Measurements from ENCODE around the gene ARFIP1.
"Not testable (repeated sequence)": the region's sequence is repeated elsewhere in the genome, so short reads cannot be mapped to it uniquely, and the experiment has no call there.

Gene ARFIP1

DNA sequence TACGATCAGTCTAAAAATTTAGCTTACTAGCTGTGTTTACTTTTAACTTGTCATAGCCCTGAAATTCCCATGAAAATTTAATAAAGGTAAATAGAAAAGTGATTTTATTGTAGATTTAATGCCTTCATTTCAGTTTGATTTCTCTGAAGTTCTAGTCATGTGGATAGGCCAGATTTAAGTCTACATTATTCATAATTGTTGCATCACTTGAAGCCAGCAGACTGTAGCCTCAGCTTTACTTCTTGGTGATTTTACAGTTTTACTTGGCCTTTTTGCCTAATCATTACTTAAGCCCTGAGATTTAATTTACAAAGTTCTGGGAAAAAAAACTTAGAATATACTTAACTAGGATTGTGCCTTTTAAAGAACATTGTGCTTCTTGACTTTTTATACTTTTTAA, 82.9 kb downstream of the ARFIP1 start:
- Histone ChIP-seq H3K4ac (ENCODE audit: low read depth, low read length) (no peak overlapping the region), H2BK15ac (replicated peaks; ENCODE audit: low read depth) (no peak overlapping the region), H3K4me2 (ENCODE audit: low read length) (no peak overlapping the region), H3K9ac (ENCODE audit: low read length) (no peak overlapping the region), H3K27me3 (ENCODE audit: insufficient read depth, low read length, poor library complexity) (no peaks in the 10 kb centered on the region), H3K36me3 (ENCODE audit: control insufficient read depth, insufficient read depth, low read length) (no peaks in the 10 kb centered on the region), H2AK5ac (ENCODE audit: low read length) (no peak overlapping the region), H3K18ac (ENCODE audit: low read length) (no peak overlapping the region), H3K23ac (ENCODE audit: low read length) (no peak overlapping the region), H3K4me3 (ENCODE audit: low read length) (no peak overlapping the region), H4K8ac (ENCODE audit: low read depth, low read length) (no peak overlapping the region), H3K56ac (ENCODE audit: low read length) (no peak overlapping the region), H4K5ac (ENCODE audit: low read length) (no peak overlapping the region), H2BK120ac (ENCODE audit: low read depth, low read length) (no peak overlapping the region), H3K27ac (ENCODE audit: low read depth, low read length) (no peak overlapping the region), H3K79me2 (ENCODE audit: control insufficient read depth, insufficient read depth, low read length) (peaks cover 2% of the 10 kb centered on the region), H3K79me1 (ENCODE audit: low read length) (peaks cover 2% of the 10 kb centered on the region), H2BK5ac (ENCODE audit: low read length) (no peak overlapping the region), H3K4me1 (ENCODE audit: control insufficient read depth, low read depth, low read length) (peaks cover 2% of the 10 kb centered on the region)
- no CpG with 5 or more reads among the region's 1 CpG for WGBS (ENCODE audit: extremely low coverage, insufficient coverage, low lambda C conversion rate)
- no peak for DNase-seq

DNA sequence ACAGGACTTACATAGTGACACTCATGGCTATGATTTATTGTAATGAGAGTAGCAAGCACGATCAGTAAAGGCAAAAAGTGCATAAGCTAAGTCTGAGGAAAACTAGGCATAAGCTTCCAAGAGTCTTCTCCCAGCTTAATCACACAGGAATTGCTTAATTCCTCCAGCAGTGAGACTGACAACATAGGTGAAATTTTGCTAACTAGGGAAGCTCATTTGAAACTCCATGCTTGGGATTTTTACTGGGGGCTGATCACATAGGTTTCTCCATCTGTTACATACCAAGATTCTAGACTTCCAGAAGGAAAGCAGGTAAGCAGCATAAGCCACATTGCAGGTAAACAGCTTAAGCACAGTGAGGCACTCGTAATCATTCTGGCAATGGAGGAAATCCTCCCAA, 84.6 kb downstream of the ARFIP1 start:
- no peak overlapping the region for H3K4me3 ChIP-seq (ENCODE audit: low read length)
- H3K18ac ChIP-seq (ENCODE audit: low read length), result no peak overlapping the region
- no peak overlapping the region for H4K5ac ChIP-seq (ENCODE audit: low read length)
- no peak overlapping the region for H3K56ac ChIP-seq (ENCODE audit: low read length)
- no peak overlapping the region for H2BK15ac ChIP-seq (replicated peaks; ENCODE audit: low read depth)
- no peak overlapping the region for H2BK120ac ChIP-seq (ENCODE audit: low read depth, low read length)
- H3K79me1 ChIP-seq (ENCODE audit: low read length), result peaks cover 2% of the 10 kb centered on the region
- no peak overlapping the region for H3K4ac ChIP-seq (ENCODE audit: low read depth, low read length)
- no peaks in the 10 kb centered on the region for H3K79me2 ChIP-seq (ENCODE audit: control insufficient read depth, insufficient read depth, low read length)
- no peaks in the 10 kb centered on the region for H3K27me3 ChIP-seq (ENCODE audit: insufficient read depth, low read length, poor library complexity)
- no peak overlapping the region for H3K4me2 ChIP-seq (ENCODE audit: low read length)
- H4K8ac ChIP-seq (ENCODE audit: low read depth, low read length), result no peak overlapping the region
- H3K36me3 ChIP-seq (ENCODE audit: control insufficient read depth, insufficient read depth, low read length), result no peaks in the 10 kb centered on the region
- DNase-seq, result peak; percentile 34
- no peak overlapping the region for H2AK5ac ChIP-seq (ENCODE audit: low read length)
- H3K4me1 ChIP-seq (ENCODE audit: control insufficient read depth, low read depth, low read length), result peaks cover 2% of the 10 kb centered on the region
- H3K27ac ChIP-seq (ENCODE audit: low read depth, low read length), result no peak overlapping the region
- no peak overlapping the region for H3K9ac ChIP-seq (ENCODE audit: low read length)
- no CpG with 5 or more reads among the region's 2 CpGs for WGBS (ENCODE audit: extremely low coverage, insufficient coverage, low lambda C conversion rate)
- H3K23ac ChIP-seq (ENCODE audit: low read length), result no peak overlapping the region
- no peak overlapping the region for H2BK5ac ChIP-seq (ENCODE audit: low read length)

DNA sequence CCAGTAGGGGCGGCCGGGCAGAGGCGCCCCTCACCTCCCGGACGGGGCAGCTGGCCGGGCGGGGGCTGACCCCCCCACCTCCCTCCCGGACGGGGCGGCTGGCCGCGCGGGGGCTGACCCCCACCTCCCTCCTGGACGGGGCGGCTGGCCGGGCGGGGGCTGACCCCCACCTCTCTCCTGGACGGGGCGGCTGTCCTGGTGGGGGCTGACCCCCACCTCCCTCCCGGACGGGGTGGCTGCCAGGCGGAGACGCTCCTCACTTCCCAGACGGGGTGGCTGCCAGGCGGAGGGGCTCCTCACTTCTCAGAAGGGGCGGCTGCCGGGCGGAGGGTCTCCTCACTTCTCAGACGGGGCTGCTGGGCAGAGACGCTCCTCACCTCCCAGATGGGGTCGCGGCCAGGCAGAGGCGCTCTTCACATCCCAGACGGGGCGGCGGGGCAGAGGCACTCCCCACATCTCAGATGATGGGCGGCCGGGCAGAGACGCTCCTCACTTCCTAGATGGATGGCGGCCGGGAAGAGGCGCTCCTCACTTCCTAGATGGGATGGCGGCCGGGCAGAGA, 86.8 kb downstream of the ARFIP1 start:
- H3K18ac ChIP-seq (ENCODE audit: low read length); H3K4me1 ChIP-seq (ENCODE audit: control insufficient read depth, low read depth, low read length); H3K56ac ChIP-seq (ENCODE audit: low read length); H2BK15ac ChIP-seq (replicated peaks; ENCODE audit: low read depth); H3K4me2 ChIP-seq (ENCODE audit: low read length); H2BK5ac ChIP-seq (ENCODE audit: low read length); DNase-seq; H4K5ac ChIP-seq (ENCODE audit: low read length); H3K27me3 ChIP-seq (ENCODE audit: insufficient read depth, low read length, poor library complexity); H3K79me2 ChIP-seq (ENCODE audit: control insufficient read depth, insufficient read depth, low read length); H3K36me3 ChIP-seq (ENCODE audit: control insufficient read depth, insufficient read depth, low read length); H3K79me1 ChIP-seq (ENCODE audit: low read length); H3K23ac ChIP-seq (ENCODE audit: low read length); H3K4ac ChIP-seq (ENCODE audit: low read depth, low read length); H3K27ac ChIP-seq (ENCODE audit: low read depth, low read length); H2AK5ac ChIP-seq (ENCODE audit: low read length); H3K9ac ChIP-seq (ENCODE audit: low read length); H3K4me3 ChIP-seq (ENCODE audit: low read length); H4K8ac ChIP-seq (ENCODE audit: low read depth, low read length); H2BK120ac ChIP-seq (ENCODE audit: low read depth, low read length): not testable (repeated sequence)
- WGBS (ENCODE audit: extremely low coverage, insufficient coverage, low lambda C conversion rate), result no CpG with 5 or more reads among the region's 44 CpGs

DNA sequence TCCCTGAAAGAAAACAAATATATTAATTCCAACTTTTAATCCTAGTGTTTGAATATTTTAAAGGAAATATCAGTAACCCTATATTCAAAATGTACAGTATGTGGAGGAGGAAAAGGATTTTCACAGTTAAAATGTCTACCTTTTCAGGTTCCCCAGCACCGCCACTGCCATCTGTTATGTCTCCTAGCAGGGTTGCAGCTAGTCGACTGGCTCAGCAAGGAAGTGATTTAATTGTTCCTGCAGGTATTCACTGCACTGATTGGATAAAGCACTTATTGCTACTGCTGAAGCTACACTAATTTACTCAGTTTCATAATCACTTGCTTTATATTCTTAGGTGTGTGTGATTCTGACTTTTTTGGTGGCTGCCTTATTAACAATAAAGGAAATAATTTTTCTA, 90.9 kb downstream of the ARFIP1 start:
- H3K56ac ChIP-seq (ENCODE audit: low read length), result no peak overlapping the region
- no peak overlapping the region for H3K27ac ChIP-seq (ENCODE audit: low read depth, low read length)
- H3K4me3 ChIP-seq (ENCODE audit: low read length), result no peak overlapping the region
- no CpG with 5 or more reads among the region's 2 CpGs for WGBS (ENCODE audit: extremely low coverage, insufficient coverage, low lambda C conversion rate)
- no peak overlapping the region for H3K4me2 ChIP-seq (ENCODE audit: low read length)
- no peaks in the 10 kb centered on the region for H3K79me2 ChIP-seq (ENCODE audit: control insufficient read depth, insufficient read depth, low read length)
- no peak overlapping the region for H2BK5ac ChIP-seq (ENCODE audit: low read length)
- H3K18ac ChIP-seq (ENCODE audit: low read length), result no peak overlapping the region
- H4K8ac ChIP-seq (ENCODE audit: low read depth, low read length), result no peak overlapping the region
- H4K5ac ChIP-seq (ENCODE audit: low read length), result no peak overlapping the region
- H3K4ac ChIP-seq (ENCODE audit: low read depth, low read length), result no peak overlapping the region
- DNase-seq, result no peak
- no peaks in the 10 kb centered on the region for H3K27me3 ChIP-seq (ENCODE audit: insufficient read depth, low read length, poor library complexity)
- H2AK5ac ChIP-seq (ENCODE audit: low read length), result no peak overlapping the region
- H3K79me1 ChIP-seq (ENCODE audit: low read length), result no peaks in the 10 kb centered on the region
- H2BK15ac ChIP-seq (replicated peaks; ENCODE audit: low read depth), result no peak overlapping the region
- H3K23ac ChIP-seq (ENCODE audit: low read length), result no peak overlapping the region
- H3K9ac ChIP-seq (ENCODE audit: low read length), result no peak overlapping the region
- H3K4me1 ChIP-seq (ENCODE audit: control insufficient read depth, low read depth, low read length), result no peaks in the 10 kb centered on the region
- H2BK120ac ChIP-seq (ENCODE audit: low read depth, low read length), result no peak overlapping the region
- no peaks in the 10 kb centered on the region for H3K36me3 ChIP-seq (ENCODE audit: control insufficient read depth, insufficient read depth, low read length)

DNA sequence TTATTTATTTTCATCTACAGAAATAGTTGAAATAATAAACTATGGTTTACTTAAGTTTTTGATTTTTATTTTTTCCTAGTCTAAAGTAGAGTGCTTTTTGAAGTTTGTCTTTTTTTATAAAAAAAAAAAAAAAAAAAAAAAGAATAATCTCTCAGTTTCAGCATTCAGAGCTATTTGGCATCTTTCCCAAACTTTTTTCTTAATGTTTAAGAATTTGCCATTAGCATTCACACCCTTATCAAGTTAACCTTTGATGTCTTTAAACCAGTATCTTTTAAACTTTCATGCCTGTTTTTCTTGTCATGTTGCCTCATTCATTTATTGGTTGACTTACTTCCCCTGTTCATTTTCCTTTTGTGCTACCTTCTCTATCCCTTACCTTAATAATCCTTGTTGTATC, 95.5 kb downstream of the ARFIP1 start:
- H3K23ac ChIP-seq (ENCODE audit: low read length), result no peak overlapping the region
- DNase-seq, result no peak
- H3K79me2 ChIP-seq (ENCODE audit: control insufficient read depth, insufficient read depth, low read length), result no peaks in the 10 kb centered on the region
- H2BK15ac ChIP-seq (replicated peaks; ENCODE audit: low read depth), result no peak overlapping the region
- H3K9ac ChIP-seq (ENCODE audit: low read length), result no peak overlapping the region
- H3K56ac ChIP-seq (ENCODE audit: low read length), result no peak overlapping the region
- no peaks in the 10 kb centered on the region for H3K79me1 ChIP-seq (ENCODE audit: low read length)
- no peak overlapping the region for H3K4me3 ChIP-seq (ENCODE audit: low read length)
- H2BK120ac ChIP-seq (ENCODE audit: low read depth, low read length), result no peak overlapping the region
- H2BK5ac ChIP-seq (ENCODE audit: low read length), result no peak overlapping the region
- no peak overlapping the region for H3K4ac ChIP-seq (ENCODE audit: low read depth, low read length)
- H2AK5ac ChIP-seq (ENCODE audit: low read length), result no peak overlapping the region
- H3K18ac ChIP-seq (ENCODE audit: low read length), result no peak overlapping the region
- no peaks in the 10 kb centered on the region for H3K36me3 ChIP-seq (ENCODE audit: control insufficient read depth, insufficient read depth, low read length)
- no peaks in the 10 kb centered on the region for H3K27me3 ChIP-seq (ENCODE audit: insufficient read depth, low read length, poor library complexity)
- H4K5ac ChIP-seq (ENCODE audit: low read length), result no peak overlapping the region
- no peak overlapping the region for H4K8ac ChIP-seq (ENCODE audit: low read depth, low read length)
- H3K4me1 ChIP-seq (ENCODE audit: control insufficient read depth, low read depth, low read length), result no peaks in the 10 kb centered on the region
- H3K27ac ChIP-seq (ENCODE audit: low read depth, low read length), result no peak overlapping the region
- no peak overlapping the region for H3K4me2 ChIP-seq (ENCODE audit: low read length)

DNA sequence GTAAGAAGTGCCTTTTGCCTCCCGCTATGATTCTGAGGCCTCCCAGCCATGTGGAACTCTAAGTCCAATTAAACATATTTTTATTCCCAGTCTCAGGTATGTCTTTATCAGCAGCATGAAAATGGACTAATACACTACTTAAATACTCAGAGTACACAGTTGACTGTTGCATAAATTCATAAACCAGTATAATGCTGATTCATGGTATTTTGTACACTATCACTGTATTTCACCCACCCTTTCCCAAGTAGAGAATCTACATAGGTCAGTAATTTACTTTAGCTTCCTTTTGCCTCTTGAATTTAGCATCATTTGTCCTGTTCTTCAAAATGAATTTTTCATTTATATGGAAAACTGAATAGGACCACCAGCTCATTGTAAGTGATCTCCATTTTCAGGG, 98.1 kb downstream of the ARFIP1 start:
- no CpG with 5 or more reads among the region's 1 CpG for WGBS (ENCODE audit: extremely low coverage, insufficient coverage, low lambda C conversion rate)
- Histone ChIP-seq H3K4ac (ENCODE audit: low read depth, low read length) (no peak overlapping the region), H3K56ac (ENCODE audit: low read length) (no peak overlapping the region), H4K8ac (ENCODE audit: low read depth, low read length) (no peak overlapping the region), H3K79me1 (ENCODE audit: low read length) (no peaks in the 10 kb centered on the region), H3K23ac (ENCODE audit: low read length) (no peak overlapping the region), H3K9ac (ENCODE audit: low read length) (no peak overlapping the region), H3K4me3 (ENCODE audit: low read length) (no peak overlapping the region), H2AK5ac (ENCODE audit: low read length) (no peak overlapping the region), H2BK5ac (ENCODE audit: low read length) (no peak overlapping the region), H3K36me3 (ENCODE audit: control insufficient read depth, insufficient read depth, low read length) (no peaks in the 10 kb centered on the region), H3K27ac (ENCODE audit: low read depth, low read length) (no peak overlapping the region), H4K5ac (ENCODE audit: low read length) (no peak overlapping the region), H2BK120ac (ENCODE audit: low read depth, low read length) (no peak overlapping the region), H3K18ac (ENCODE audit: low read length) (no peak overlapping the region), H3K4me1 (ENCODE audit: control insufficient read depth, low read depth, low read length) (no peaks in the 10 kb centered on the region), H3K4me2 (ENCODE audit: low read length) (no peak overlapping the region), H2BK15ac (replicated peaks; ENCODE audit: low read depth) (no peak overlapping the region), H3K27me3 (ENCODE audit: insufficient read depth, low read length, poor library complexity) (no peaks in the 10 kb centered on the region), H3K79me2 (ENCODE audit: control insufficient read depth, insufficient read depth, low read length) (no peaks in the 10 kb centered on the region)
- no peak for DNase-seq
